ENCODE measurements around the gene LRRK1.

GRCh38 chr15:100881573-100882336 is 37.4 kb upstream of the LRRK1 start:
- no peak for TF ChIP-seq CTCF (IDR thresholded peaks at IDR 0.05; ENCODE audit: low read length)
- no peak for TF ChIP-seq EZH2 (IDR thresholded peaks at IDR 0.05; ENCODE audit: borderline replicate concordance, low read length)
